ENCODE measurements around the gene MRPL43.

Gene MRPL43

GRCh38 chr10:100962351-100963080 lies 24.8 kb downstream of the MRPL43 start:
- H3K9me3 ChIP-seq (ENCODE audit: insufficient read depth, low read length), result no peaks in the 10 kb centered on the region
- peaks cover 6% of the 10 kb centered on the region; the same call in 1 of the 2 replicates for H3F3A ChIP-seq (ENCODE audit: insufficient read depth)
- H2AFZ ChIP-seq (ENCODE audit: low read depth, low read length, severe bottlenecking), result no peak overlapping the region
- H3K4me2 ChIP-seq (ENCODE audit: low read depth, low read length, poor library complexity, severe bottlenecking), result no peak overlapping the region
- no peak overlapping the region for H3K27ac ChIP-seq (ENCODE audit: low read depth, low read length)
- no peaks in the 10 kb centered on the region for H3K27me3 ChIP-seq (ENCODE audit: low read length)
- peaks cover 49% of the 10 kb centered on the region for H3K36me3 ChIP-seq (ENCODE audit: low read length)
- TF ChIP-seq CTCF (IDR thresholded peaks at IDR 0.05; ENCODE audit: insufficient read depth, low read length, poor library complexity, severe bottlenecking) (no peak), EZH2phosphoT487 (conservative IDR thresholded peaks at IDR 0.05; ENCODE audit: low read length) (no peak)
- H4K20me1 ChIP-seq (ENCODE audit: low read depth, low read length), result no peaks in the 10 kb centered on the region
- H3K4me3 ChIP-seq (ENCODE audit: insufficient read depth, low read length, poor library complexity, severe bottlenecking), result no peak overlapping the region
- H3K9me2 ChIP-seq (replicated peaks; ENCODE audit: insufficient read depth, low read length), result no peaks in the 10 kb centered on the region
- no peaks in the 10 kb centered on the region for H3K79me2 ChIP-seq (ENCODE audit: insufficient read depth, low read length)
- H3K9ac ChIP-seq (ENCODE audit: low read length), result no peak overlapping the region

- H3K36me3 ChIP-seq (ENCODE audit: low read length), result peaks cover 58% of the 10 kb centered on the region
- H2AFZ ChIP-seq (ENCODE audit: low read depth, low read length, severe bottlenecking), result no peak overlapping the region
- no peak overlapping the region for H3K4me3 ChIP-seq (ENCODE audit: insufficient read depth, low read length, poor library complexity, severe bottlenecking)
- H4K20me1 ChIP-seq (ENCODE audit: low read depth, low read length), result no peaks in the 10 kb centered on the region
- H3K9me2 ChIP-seq (replicated peaks; ENCODE audit: insufficient read depth, low read length), result no peaks in the 10 kb centered on the region
- TF ChIP-seq CTCF (IDR thresholded peaks at IDR 0.05; ENCODE audit: insufficient read depth, low read length, poor library complexity, severe bottlenecking), result no peak
- no peak for TF ChIP-seq EZH2phosphoT487 (conservative IDR thresholded peaks at IDR 0.05; ENCODE audit: low read length)
- H3K27ac ChIP-seq (ENCODE audit: low read depth, low read length), result no peak overlapping the region
- no peaks in the 10 kb centered on the region for H3K79me2 ChIP-seq (ENCODE audit: insufficient read depth, low read length)
- H3K27me3 ChIP-seq (ENCODE audit: low read length), result no peaks in the 10 kb centered on the region
- no peak overlapping the region for H3K9ac ChIP-seq (ENCODE audit: low read length)
- no peaks in the 10 kb centered on the region for H3K9me3 ChIP-seq (ENCODE audit: insufficient read depth, low read length)
- no peak overlapping the region for H3K4me2 ChIP-seq (ENCODE audit: low read depth, low read length, poor library complexity, severe bottlenecking)
- peaks cover 3% of the 10 kb centered on the region; the same call in 1 of the 2 replicates for H3F3A ChIP-seq (ENCODE audit: insufficient read depth)
These were observed 27.0 kb downstream of the MRPL43 start for GRCh38 chr10:100960251-100960650.

- no peaks in the 10 kb centered on the region for H4K20me1 ChIP-seq (ENCODE audit: low read depth, low read length)
- no peaks in the 10 kb centered on the region for H3K9me3 ChIP-seq (ENCODE audit: insufficient read depth, low read length)
- H3K27ac ChIP-seq (ENCODE audit: low read depth, low read length), result no peak overlapping the region
- H3K9ac ChIP-seq (ENCODE audit: low read length), result no peak overlapping the region
- H3K36me3 ChIP-seq (ENCODE audit: low read length), result peaks cover 47% of the 10 kb centered on the region
- no peak for TF ChIP-seq EZH2phosphoT487 (conservative IDR thresholded peaks at IDR 0.05; ENCODE audit: low read length)
- TF ChIP-seq CTCF (IDR thresholded peaks at IDR 0.05; ENCODE audit: insufficient read depth, low read length, poor library complexity, severe bottlenecking), result no peak
- no peaks in the 10 kb centered on the region for H3K79me2 ChIP-seq (ENCODE audit: insufficient read depth, low read length)
- H3K4me2 ChIP-seq (ENCODE audit: low read depth, low read length, poor library complexity, severe bottlenecking), result no peak overlapping the region
- H3K27me3 ChIP-seq (ENCODE audit: low read length), result no peaks in the 10 kb centered on the region
- no peak overlapping the region for H3K4me3 ChIP-seq (ENCODE audit: insufficient read depth, low read length, poor library complexity, severe bottlenecking)
- H3F3A ChIP-seq (ENCODE audit: insufficient read depth), result 0 out of 2 replicates have a peak, but pooled peaks cover 7% of the 10 kb centered on the region
- H3K9me2 ChIP-seq (replicated peaks; ENCODE audit: insufficient read depth, low read length), result no peaks in the 10 kb centered on the region
- H2AFZ ChIP-seq (ENCODE audit: low read depth, low read length, severe bottlenecking), result no peak overlapping the region
These were observed 38.4 kb downstream of the MRPL43 start for GRCh38 chr10:100948916-100949315.
